HG02798 (cell line): ENCODE measurements around the gene SHANK1.
"Not testable (repeated sequence)": the region's sequence is repeated elsewhere in the genome, so short reads cannot be mapped to it uniquely, and the experiment has no call there.

Source experiments
- ATAC-seq: cut with Tn5 transposase; IDR thresholded peaks from one replicate; pipeline ENCODE4 v1.9.1; 2021; ENCODE audit warnings: mild to moderate bottlenecking; ENCODE audit not compliant: unreplicated experiment, poor library complexity

SHANK1 gene

DNA sequence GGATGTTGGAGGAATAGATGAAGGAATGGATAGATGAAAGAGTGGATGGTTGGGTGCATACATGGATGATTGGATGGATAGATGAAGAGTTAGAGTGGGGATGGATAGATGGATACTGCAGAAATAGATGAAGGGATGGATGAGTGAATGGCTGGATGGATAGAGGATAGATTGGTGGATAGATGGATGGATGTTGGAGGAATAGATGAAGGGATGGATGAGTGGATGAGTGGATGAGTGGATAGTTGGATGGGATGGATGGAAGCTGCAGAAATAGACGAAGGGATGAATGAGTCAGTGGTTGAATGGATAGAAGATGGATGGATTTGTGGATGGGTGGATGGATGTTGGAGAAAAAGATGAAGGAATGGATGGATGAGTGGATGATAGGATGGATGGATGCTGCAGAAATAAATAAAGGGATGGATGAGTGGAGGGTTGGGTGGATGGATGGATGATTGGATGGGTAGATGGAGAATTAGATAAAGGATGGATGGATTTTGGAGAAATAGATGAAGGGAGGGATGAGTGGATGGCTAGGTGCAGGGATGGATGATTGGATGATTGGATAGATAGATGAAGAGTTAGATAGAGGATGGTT, 75.2 kb downstream of the SHANK1 start:
- no peak for ATAC-seq

DNA sequence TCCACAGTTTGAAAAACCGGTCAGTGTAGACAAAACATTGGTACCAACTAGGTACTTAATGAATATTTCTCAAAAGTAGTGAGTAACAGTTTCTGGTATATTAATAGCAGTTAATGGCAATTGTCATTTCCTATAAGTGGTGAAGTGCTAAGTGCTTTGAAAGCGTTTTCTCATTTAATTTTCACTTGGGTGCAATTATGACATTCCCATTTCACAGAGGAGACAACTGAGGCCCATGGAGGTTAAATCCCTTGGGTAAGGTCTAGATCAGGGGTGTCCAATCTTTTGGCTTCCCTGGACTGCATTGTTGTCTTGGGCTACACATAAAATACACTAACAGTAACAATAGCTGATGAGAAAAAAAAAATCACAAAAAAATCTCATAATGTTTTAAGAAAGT, 79.2 kb downstream of the SHANK1 start:
- ATAC-seq: no peak

DNA sequence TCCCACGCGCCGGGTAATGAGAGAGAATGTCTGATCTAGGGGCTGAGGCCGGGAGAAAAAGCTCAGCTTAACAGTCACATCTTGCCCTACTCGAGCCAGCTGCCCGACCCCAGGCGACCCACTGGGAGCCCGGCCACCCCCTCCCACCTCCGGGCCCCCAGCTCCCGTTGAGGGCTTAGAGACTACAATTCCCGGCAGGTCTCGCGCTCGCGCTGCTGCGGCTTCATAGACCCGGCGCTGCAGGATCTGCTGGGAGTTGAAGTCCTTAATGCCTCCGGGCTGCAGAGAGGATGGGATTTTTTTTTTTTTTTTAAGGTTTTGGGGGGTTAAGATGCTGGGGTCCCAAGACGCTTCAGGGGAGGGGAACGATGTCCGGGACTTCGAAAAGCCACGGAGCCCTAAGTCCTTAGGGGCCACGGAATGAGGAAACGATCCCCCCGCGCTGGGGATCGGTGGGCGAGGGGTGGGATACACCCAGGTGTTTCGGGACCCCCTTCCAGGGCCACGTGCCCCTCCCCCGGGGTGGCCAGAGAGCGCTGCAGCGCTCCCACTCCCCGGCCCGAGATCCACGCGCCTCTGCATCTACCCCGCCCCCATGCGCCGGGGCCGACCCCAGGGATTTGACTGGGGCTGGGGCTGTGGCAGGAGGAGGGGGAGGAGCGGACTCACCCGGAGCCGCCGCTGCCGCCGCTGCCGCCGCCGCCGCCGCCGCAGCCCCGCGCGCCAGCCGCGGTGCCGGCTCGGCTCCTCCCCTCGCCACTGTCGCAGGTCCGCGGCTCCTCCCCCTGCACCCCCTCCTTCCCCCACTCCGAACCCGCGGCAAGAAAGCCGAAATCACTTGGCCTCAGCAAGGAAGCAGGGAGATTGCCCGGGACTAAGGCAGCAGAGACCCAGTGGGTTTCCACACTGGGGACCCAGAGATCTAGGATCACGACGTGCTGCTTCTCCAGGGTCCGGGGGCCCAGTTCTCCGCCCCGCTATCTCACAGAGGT, 80.2 kb downstream of the SHANK1 start, which contains the start of gene SYT3:
TSS of gene SYT3 (minus strand) at position 761 of the 992 bp plus-strand sequence. CDS start 2,470 bp downstream, outside the sequence.
- no peak for ATAC-seq

DNA sequence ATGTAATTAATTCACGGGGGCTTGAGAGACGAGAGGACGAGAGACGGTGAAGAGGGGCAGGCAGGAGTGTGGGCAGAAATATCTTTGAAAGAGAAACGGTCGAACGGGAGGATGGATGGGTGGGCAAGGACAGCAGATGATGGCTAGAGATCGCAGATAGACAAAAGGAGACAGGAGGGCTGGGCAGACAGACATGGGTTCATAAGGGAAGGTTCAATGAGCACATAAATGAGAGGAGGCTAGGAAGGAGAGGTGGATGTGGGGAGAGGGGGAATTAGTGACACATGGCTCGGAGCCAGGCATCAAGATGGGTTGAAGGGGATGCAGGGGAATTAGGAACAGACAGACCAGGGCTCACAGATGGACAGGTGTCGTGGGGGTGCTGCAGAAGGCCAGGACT, 81.0 kb downstream of the SHANK1 start:
- no peak for ATAC-seq

DNA sequence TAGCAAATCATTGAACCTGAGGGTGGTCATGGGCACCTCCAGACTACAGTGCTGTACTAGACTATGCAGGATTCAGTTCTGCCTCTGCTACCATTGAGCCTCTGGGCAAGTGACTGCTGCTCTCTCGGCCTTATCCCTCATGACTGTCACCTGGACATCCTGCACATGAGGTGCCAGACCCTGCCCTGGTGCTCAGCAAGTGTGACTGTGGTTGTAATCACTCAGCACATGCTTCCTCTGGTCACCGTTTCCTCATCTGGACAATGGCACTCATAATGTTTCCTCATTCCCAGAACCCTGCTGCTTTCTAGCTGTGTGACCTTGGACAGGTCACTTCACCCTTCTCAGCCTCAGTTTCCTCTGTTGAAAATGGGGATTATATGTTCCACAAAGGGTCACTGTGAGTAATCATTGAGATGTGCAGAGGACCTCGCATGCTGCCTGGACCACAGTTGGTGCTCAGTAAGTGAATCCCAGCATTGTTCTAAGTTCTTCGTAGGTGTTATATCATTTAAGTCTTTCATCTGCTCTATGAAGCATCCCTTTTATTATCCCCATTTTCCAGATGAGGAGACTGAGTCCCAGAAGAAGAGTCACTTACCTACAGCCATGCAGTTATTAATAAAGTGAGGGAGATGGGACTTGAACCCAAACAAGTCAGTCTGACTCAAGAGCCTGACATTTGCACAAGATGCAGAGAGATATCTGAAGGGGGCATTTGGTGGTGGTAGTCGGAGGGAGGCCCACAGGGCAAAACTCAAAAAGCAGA, 83.1 kb downstream of the SHANK1 start:
- no peak for ATAC-seq

DNA sequence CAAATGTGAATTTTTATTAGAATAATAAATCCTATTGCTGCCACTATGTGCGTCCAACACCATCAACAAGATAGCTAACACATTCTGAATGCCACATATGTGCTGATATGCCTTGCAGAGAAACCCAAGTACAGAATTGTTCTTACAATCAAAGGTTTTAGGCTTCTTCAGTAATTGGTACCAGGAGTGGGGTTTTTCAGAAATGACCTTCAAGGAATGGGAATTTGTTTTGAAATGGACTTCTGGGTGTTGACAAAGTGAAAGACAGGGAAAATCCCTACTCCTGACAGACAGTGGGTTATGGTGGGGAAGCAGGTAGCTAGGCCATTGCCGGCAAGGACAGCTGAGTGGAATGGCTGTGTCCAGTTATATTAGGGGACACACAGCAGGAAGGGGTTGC, 85.6 kb downstream of the SHANK1 start:
- ATAC-seq: no peak

DNA sequence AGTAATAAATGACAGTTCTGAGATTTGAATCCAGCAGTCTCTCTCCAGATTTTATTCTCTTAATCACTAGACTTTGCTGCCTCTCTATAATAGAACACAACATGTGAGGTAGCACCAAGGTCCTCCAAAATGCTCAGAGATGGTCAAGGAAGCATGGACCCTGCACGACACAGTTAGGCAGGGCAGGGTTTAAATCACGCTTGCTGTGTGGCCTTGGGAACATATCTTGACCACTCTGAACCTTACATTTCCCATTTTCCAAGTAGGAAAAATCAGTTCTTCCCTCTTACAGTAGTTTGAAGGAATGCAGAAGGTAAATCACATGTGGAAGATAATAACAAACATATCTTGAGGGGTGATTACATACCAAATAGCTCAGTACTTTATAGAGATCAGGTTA, 86.2 kb downstream of the SHANK1 start:
- no peak for ATAC-seq

DNA sequence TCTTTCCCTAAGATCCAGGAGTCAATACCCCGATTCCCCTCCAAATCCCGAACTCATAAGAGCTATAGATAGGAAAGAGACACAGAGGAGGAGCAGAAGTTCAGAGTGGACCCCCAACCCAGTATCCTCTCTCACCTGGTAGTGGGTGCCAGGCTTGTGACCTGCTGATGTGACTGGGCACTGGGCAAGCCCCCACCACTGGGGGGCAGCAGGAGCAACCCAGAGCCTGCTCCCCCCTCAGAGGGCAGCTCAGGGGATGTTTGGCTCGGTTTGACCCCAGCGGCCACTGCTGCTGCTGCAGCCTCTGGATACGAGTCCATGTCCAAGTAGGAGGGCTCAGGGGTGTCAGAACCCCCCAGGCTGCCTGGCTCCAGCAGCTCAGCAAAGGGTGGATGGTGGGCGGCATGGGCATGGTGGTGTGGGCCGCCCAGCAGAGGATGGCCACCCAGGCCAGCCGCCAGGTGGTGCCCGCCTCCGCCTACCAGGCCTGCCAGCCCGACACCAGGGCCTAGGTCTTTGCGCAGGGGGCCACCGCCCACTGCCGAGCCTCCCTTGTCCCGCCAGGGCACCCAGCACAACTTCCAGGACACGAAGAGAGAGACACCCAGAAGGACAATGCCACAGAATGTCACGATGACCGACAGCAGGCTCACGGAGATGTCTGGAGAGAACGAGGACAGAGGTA, 87.3 kb downstream of the SHANK1 start:
- no peak for ATAC-seq

DNA sequence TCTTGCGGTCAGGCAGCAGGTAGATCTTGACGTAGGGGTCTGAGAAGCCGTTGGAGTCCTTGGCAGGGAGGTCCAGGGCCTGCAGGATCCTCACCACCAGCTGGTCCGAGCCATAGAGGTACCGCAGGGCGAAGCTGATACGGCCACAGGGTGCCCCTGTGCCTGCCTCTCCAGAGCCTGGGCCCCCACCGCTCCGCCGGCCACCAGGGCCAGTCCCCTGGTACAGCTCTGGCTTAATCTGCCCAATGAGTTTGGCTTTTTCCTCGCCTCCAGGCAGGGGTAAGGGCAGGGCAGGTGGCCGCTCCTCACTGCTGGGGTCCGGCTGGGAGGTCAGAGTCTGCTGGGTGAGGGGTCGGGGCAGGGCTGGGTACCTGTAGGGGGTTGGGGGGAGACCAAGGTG, 89.8 kb downstream of the SHANK1 start:
- no peak for ATAC-seq

DNA sequence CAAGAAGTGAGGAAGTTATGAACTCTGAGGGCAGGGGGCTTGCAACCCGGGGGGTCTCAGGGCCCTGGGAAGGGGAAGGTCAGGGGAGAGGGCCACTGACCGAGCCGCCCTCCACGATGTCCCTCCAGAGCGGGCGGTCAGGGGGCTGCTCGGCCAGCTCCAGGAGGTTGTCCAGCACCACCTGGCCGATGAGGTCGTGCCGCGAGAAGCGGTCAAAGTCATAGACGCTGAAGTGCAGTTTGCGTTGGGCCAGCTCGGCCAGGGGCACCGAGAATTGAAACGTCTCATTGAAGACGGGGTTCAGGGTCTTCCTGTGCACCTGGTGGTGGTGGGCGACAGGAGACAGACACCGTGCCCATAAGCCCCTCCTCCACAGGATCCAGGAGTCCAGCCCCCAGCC, 90.4 kb downstream of the SHANK1 start:
- no peak for ATAC-seq

DNA sequence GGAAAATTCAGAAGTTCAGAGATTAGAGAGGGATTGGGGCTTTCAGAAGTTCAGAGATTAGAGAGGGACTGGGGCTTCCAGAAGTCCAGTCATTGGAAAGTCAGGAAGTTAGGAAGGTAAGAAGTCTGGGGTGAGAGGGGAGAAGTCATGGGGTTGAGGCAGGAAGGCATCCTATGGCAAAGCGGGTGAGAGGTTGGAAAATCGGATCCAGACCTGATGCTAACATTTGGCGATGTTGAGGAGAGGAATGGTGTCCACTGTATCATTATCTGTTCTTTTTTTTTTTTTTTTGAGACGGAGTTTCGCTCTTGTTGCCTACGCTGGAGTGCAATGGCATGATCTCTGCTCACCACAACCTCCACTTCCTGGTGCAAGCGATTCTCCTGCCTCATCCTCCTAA, 91.1 kb downstream of the SHANK1 start:
- no peak for ATAC-seq

DNA sequence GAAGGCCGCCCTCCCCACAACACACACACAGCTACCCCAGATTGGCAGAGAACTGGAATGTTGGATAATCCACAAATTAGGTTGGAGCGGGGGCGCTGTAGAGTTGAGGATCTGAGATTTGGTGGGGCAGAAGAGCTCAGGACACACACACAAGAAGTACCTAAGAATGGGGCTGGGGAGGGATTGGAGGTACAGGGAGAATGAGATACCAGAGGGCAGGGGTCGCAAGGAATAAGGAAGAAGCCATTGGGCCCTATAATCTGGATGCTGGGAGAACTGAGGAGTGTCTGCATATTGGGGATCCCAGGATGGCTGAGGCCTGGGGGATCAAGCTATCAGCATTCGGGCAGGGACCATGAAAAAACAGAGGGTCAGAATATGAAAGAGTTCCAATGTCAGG, 91.5 kb downstream of the SHANK1 start:
- no peak for ATAC-seq

DNA sequence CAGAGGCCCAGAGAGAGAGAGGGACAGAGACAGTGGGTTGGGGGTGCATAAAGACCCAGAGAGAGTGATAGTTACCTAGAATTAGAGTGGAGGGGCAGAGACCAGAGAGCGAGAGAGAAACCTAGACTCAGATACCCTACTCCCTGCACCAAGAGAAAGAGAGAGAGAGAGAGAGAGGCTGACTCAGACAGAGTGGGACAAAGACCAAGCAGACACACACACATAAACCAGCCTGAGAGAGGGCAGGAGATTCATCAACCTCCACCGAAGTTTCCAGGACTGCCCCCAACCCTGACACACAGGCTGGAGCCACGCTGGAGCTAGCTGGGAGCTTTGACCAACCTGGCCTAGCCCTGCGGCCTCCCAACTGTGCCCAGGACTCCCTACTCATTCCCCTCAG, 92.8 kb downstream of the SHANK1 start:
- ATAC-seq: no peak

DNA sequence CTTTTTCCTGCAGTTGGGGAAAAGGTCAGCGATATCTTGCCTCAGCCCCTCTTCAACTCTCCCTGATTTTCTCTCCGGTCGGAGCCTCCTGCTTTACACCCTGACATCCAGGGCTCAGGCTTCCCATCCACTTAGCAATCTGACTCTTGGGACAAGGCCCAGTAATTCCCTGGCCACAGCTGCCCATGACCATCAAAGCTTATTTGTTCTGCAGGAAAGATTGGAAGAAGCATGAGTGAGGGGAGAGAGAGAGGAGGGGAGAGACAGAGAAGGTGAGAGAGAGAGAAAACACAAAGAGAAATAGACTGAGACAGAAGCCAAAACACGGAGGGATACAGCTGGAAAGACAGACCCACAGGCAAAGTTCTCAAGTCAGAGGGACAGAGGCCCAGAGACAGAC, 93.6 kb downstream of the SHANK1 start:
- no peak for ATAC-seq

DNA sequence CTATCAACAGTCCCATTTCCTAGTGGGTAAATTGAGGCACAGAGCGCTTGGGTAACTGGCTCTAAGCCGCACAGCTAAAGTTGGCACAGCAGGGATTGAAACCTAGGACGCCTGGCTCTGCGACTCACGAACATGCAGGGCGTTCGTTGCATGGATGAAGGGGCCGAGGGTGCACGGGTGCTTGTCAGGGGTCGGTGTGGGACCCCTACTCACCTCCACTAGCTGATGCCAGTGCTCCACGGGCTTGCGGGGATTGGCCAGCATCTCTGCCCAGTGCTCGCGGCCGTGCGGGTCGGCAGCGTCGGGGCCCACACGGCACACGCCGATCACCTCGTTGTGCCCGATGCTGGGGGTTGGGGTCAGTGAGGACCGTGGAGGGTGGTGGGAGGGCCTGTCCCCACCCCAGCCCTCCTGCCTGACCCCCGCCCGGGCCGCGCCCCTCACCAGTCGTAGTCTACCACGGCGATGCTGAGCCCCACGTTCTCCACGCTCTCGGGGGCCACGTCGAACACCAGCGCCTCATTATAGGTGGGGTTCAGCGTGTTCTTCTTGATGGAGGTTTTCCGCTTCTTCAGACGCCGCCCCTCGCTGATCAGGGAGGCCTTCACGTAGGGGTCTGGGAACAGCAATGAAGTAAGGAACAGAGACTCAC, 94.5 kb downstream of the SHANK1 start:
- no peak for ATAC-seq

DNA sequence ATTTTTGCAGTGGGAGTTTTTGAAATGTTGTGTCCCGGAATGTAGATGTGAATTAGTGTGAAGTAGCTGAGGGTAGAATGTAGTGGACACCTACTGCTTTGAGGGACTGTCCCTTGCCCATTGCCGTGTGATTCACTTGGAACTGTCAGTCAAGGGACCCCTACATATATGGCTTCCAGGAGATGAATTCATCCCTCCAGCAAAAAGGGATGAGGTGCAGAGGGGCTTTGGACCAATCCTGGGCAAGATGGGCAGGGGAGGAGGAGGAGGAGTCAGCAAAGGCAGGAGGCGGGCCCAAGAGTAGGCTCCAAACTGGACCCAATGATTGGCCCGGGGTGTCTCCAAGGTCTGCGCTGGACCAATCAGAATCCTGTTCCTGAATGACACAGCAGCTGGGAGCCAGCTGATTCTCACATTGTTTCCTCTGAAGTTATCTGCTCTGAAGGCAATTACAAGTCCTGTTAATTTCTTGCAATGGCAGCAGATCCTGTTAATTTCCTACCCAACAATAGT, 99.2 kb downstream of the SHANK1 start:
- not testable (repeated sequence) for ATAC-seq

DNA sequence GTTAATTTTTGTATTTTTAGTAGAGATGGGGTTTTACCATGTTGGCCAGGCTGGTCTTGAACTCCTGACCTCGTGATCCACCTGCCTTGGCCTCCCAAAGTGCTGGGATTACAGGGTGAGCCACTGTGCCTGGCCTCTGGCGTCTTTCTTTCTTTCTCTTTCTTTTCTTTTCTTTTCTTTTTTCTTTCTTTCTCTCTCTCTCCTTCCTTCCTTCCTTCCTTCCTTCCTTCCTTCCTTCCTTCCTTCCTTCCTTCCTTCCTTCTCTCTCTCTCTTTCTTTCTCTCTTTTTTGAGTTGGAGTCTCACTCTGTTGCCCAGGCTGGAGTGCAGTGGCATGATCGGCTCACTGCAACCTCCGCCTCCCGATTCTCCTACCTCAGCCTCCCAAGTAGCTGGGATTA, 100.4 kb downstream of the SHANK1 start:
- not testable (repeated sequence) for ATAC-seq

DNA sequence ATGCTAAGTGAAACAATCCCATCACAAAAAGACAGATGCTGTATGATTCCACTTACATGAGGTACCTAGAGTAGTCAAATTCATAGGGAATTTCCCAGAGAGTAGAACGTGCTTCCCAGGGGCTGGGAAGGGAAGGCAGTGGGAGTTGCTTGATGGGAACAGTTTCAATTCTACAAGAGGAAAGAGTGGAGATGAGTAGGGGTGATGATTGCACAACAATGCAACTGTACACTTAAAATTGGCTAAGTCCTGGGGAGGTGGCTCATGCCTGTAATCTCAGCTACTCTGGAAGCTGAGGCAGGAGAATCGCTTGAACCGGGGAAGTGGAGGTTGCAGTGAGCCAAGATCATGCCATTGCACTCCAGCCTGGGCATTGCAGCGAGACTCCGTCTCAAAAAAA, 101.2 kb downstream of the SHANK1 start:
- not testable (repeated sequence) for ATAC-seq

DNA sequence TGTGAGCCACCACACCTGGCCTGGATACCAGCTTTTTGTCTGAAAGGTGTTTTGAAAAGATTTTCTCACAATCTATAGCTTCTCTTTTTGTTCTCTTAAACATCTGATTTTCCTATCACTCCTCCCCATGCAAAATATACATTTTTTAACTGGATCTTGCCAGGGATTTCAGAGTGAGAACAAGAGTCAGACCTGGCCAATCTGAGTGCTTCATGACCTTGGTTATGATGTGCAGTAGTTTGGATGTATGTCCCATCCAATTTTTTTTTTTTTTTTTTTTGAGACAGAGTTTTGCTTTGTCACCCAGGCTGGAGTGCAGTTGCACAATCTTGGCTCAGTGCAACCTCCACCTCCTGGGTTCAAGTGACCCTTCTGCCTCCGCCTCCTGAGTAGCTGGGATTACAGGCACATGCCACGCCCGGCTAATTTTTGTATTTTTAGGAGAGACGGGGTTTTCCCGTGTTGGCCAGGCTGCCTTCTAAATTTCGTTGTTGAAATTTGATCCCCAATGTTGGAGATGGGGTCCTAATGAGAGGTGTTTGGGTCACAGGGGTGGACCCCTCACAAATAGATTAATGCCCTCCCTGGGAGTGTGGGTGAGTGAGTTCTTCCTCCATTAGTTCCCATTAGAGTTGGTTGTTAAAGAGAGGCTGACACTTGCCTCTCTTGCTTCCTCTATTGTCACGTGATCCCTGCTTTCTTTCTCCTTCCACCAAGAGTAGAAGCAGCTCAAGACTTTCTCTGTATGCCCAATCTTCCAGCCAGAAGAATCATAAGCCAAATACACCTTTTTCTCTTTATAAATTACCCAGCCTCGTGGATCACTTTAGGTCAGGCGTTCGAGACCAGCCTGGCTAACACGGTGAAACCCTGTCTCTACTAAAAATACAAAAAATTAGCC, 106.8 kb downstream of the SHANK1 start:
- not testable (repeated sequence) for ATAC-seq
